Measurements from ENCODE around the gene EHD2.

DNA sequence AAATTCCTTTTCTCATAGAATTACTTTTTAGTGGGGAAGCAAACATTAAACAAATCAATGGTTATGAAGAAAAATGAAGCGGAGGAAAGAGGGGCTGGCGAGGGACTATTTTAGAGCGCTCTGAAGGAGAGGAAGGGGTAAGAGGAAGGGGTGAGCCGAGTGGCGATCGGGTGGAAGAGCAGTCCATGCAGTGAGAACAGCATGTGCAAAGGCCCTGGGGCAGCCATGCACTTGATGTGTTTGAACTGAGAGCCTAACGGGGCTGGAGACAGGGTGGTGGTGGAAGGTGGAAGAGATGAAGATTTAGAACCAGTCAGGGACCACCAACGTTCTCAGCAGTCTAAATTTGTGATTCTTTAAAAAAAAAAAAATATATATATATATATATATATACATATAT lies 17.7 kb downstream of the EHD2 start:
- no peak for TF ChIP-seq YY1 (IDR thresholded peaks at IDR 0.05; ENCODE audit: low read depth)
- no peak for TF ChIP-seq RAD21 (IDR thresholded peaks at IDR 0.05; ENCODE audit: low read depth)

All from Ishikawa (cell line).